ENCODE measurements around the gene ZNF277. TPM values are rescaled to one million over a fixed set of nuclear protein-coding genes. Genes with fewer than 3 reads are reported as not detected.

Gene ZNF277
- total RNA-seq, 1 experiment from 2014 or later, result 19.9 TPM

- POLR2A ChIA-PET, result interaction anchor here (0.7 kb wide), 1 partner anchor 243 kb away, joined by 3 read pairs; no protein-coding TSS in a partner anchor
- intact Hi-C loops (cut with micrococcal nuclease), result no loop called here
- Mint-ChIP-seq H3K27me3 (ENCODE audit: insufficient read depth, unreplicated experiment) (no peaks in the 10 kb centered on the region), H3K4me3 (ENCODE audit: unreplicated experiment) (no peak overlapping the region), H3K9me3 (ENCODE audit: unreplicated experiment) (no peaks in the 10 kb centered on the region), H3K36me3 (ENCODE audit: insufficient read depth, unreplicated experiment) (no peaks in the 10 kb centered on the region), H3K27ac (ENCODE audit: low read depth, unreplicated experiment) (no peak overlapping the region), H3K4me1 (ENCODE audit: insufficient read depth, unreplicated experiment) (no peaks in the 10 kb centered on the region)
- CTCF ChIA-PET, result no interaction called here
- no peak for DNase-seq (ENCODE audit: unreplicated experiment)
- TF ChIP-seq CTCF (IDR thresholded peaks at IDR 0.05; ENCODE audit: unreplicated experiment), result no peak
- BruUV-seq (replicated peaks), result no TSS peak
These were observed 150.6 kb downstream of the ZNF277 start for GRCh38 chr7:112357136-112357535.

GRCh38 chr7:112358513-112358912 is 152.0 kb downstream of the ZNF277 start:
- ChIA-PET POLR2A (no interaction called here), CTCF (no interaction called here)
- BruUV-seq (replicated peaks), result no TSS peak
- no peak overlapping the region for H3K4me3 Mint-ChIP-seq (ENCODE audit: unreplicated experiment)
- no peak overlapping the region for H3K27ac Mint-ChIP-seq (ENCODE audit: low read depth, unreplicated experiment)
- DNase-seq (ENCODE audit: unreplicated experiment), result no peak
- no peaks in the 10 kb centered on the region for H3K9me3 Mint-ChIP-seq (ENCODE audit: unreplicated experiment)
- no peaks in the 10 kb centered on the region for H3K36me3 Mint-ChIP-seq (ENCODE audit: insufficient read depth, unreplicated experiment)
- TF ChIP-seq CTCF (IDR thresholded peaks at IDR 0.05; ENCODE audit: unreplicated experiment), result no peak
- H3K4me1 Mint-ChIP-seq (ENCODE audit: insufficient read depth, unreplicated experiment), result no peaks in the 10 kb centered on the region
- intact Hi-C loops (cut with micrococcal nuclease), result no loop called here
- H3K27me3 Mint-ChIP-seq (ENCODE audit: insufficient read depth, unreplicated experiment), result no peaks in the 10 kb centered on the region

- Mint-ChIP-seq H3K27ac (ENCODE audit: low read depth, unreplicated experiment) (no peak overlapping the region), H3K9me3 (ENCODE audit: unreplicated experiment) (no peaks in the 10 kb centered on the region), H3K4me1 (ENCODE audit: insufficient read depth, unreplicated experiment) (no peaks in the 10 kb centered on the region), H3K27me3 (ENCODE audit: insufficient read depth, unreplicated experiment) (no peaks in the 10 kb centered on the region), H3K4me3 (ENCODE audit: unreplicated experiment) (no peak overlapping the region), H3K36me3 (ENCODE audit: insufficient read depth, unreplicated experiment) (no peaks in the 10 kb centered on the region)
- TF ChIP-seq CTCF (IDR thresholded peaks at IDR 0.05; ENCODE audit: unreplicated experiment), result no peak
- ChIA-PET CTCF (no interaction called here), POLR2A (no interaction called here)
- no peak for DNase-seq (ENCODE audit: unreplicated experiment)
- intact Hi-C loops (cut with micrococcal nuclease), result no loop called here
- BruUV-seq (replicated peaks), result no TSS peak
These were observed 152.6 kb downstream of the ZNF277 start for GRCh38 chr7:112359086-112359485.

- no peak overlapping the region for H3K4me3 Mint-ChIP-seq (ENCODE audit: unreplicated experiment)
- no peaks in the 10 kb centered on the region for H3K36me3 Mint-ChIP-seq (ENCODE audit: insufficient read depth, unreplicated experiment)
- ChIA-PET POLR2A (interaction anchor here (1.1 kb wide), 1 partner anchor 21 kb away, joined by 4 read pairs; no protein-coding TSS in a partner anchor), CTCF (interaction anchor here (0.6 to 0.7 kb wide), 2 partner anchors 63 to 433 kb away, joined by 3 read pairs; no protein-coding TSS in a partner anchor)
- H3K9me3 Mint-ChIP-seq (ENCODE audit: unreplicated experiment), result no peaks in the 10 kb centered on the region
- H3K27ac Mint-ChIP-seq (ENCODE audit: low read depth, unreplicated experiment), result no peak overlapping the region
- TF ChIP-seq CTCF (IDR thresholded peaks at IDR 0.05; ENCODE audit: unreplicated experiment), result no peak
- no peaks in the 10 kb centered on the region for H3K27me3 Mint-ChIP-seq (ENCODE audit: insufficient read depth, unreplicated experiment)
- intact Hi-C loops (cut with micrococcal nuclease), result no loop called here
- no TSS peak for BruUV-seq (replicated peaks)
- DNase-seq (ENCODE audit: unreplicated experiment), result no peak
- H3K4me1 Mint-ChIP-seq (ENCODE audit: insufficient read depth, unreplicated experiment), result no peaks in the 10 kb centered on the region
These were observed 154.2 kb downstream of the ZNF277 start for GRCh38 chr7:112360681-112361080.

Measured in MCF 10A (cell line).